GM23338 (cell line): ENCODE measurements around the gene KCNMB2. TPM values are rescaled to one million over a fixed set of nuclear protein-coding genes. Genes with fewer than 3 reads are reported as not detected.

Experiments used
- ATAC-seq: fragments of 200-7000 bp; cut with Tn5 transposase; 3 replicates; pipeline ENCODE4 v1.9.1; 2020
- DNase-seq: peaks from one replicate; pipeline ENCODE4 v3.0.0-alpha.2; 2015; ENCODE audit warnings: low spot score
- H2AFZ ChIP-seq: fragments of 200-600 bp; sonication (generic); 2 replicates; pipeline ENCODE4 v1.8.0; 2016; ENCODE audit warnings: antibody characterized with exemption, mild to moderate bottlenecking, moderate library complexity
- H3F3A ChIP-seq: fragments of 200-600 bp; sonication (generic); replicated peaks from 2 replicates; pipeline ENCODE4 v1.8.0; 2017; ENCODE audit warnings: antibody characterized with exemption, mixed run types, low read depth
- H3K27ac ChIP-seq: fragments of 200-600 bp; sonication (generic); 2 replicates; pipeline ENCODE4 v1.6.1; 2016; ENCODE audit warnings: low read depth
- H3K27me3 ChIP-seq: fragments of 200-600 bp; sonication (generic); 2 replicates; pipeline ENCODE4 v1.8.0; 2016; ENCODE audit warnings: mild to moderate bottlenecking, mixed run types, moderate library complexity; ENCODE audit not compliant: insufficient read depth
- H3K36me3 ChIP-seq: fragments of 200-600 bp; sonication (generic); 2 replicates; pipeline ENCODE4 v1.8.0; 2016; ENCODE audit warnings: mild to moderate bottlenecking; ENCODE audit not compliant: insufficient read depth
- H3K4me1 ChIP-seq: fragments of 200-600 bp; sonication (generic); 2 replicates; pipeline ENCODE4 v1.8.0; 2016; ENCODE audit warnings: mild to moderate bottlenecking, moderate library complexity; ENCODE audit not compliant: insufficient read depth
- H3K4me2 ChIP-seq: fragments of 200-600 bp; sonication (generic); 2 replicates; pipeline ENCODE4 v1.7.1; 2017; ENCODE audit warnings: mixed run types
- H3K4me3 ChIP-seq: fragments of 200-600 bp; sonication (generic); 2 replicates; pipeline ENCODE4 v1.6.1; 2016; ENCODE audit warnings: mixed run types
- H3K79me2 ChIP-seq: fragments of 200-600 bp; sonication (generic); replicated peaks from 2 replicates; pipeline ENCODE4 v1.8.0; 2017; ENCODE audit warnings: mild to moderate bottlenecking; ENCODE audit not compliant: insufficient read depth
- H3K9me2 ChIP-seq: fragments of 200-600 bp; sonication (generic); 2 replicates; pipeline ENCODE4 v1.8.0; 2017; ENCODE audit not compliant: insufficient read depth
- H4K20me1 ChIP-seq: fragments of 200-600 bp; sonication (generic); replicated peaks from 2 replicates; pipeline ENCODE4 v1.8.0; 2017; ENCODE audit warnings: mild to moderate bottlenecking; ENCODE audit not compliant: insufficient read depth
- H3K27ac Mint-ChIP-seq: 2 replicates; pipeline ENCODE4 v1.8.0; 2020; ENCODE audit warnings: inconsistent platforms, mild to moderate bottlenecking, moderate library complexity, mixed read lengths
- H3K27me3 Mint-ChIP-seq: 3 replicates; pipeline ENCODE4 v1.8.0; 2022; ENCODE audit warnings: low read depth, mild to moderate bottlenecking, moderate library complexity, mixed read lengths, inconsistent platforms; ENCODE audit not compliant: insufficient read depth, poor library complexity
- H3K36me3 Mint-ChIP-seq: 3 replicates; pipeline ENCODE4 v1.8.0; 2021; ENCODE audit warnings: low read depth, mild to moderate bottlenecking, inconsistent platforms, moderate library complexity, mixed read lengths
- H3K4me1 Mint-ChIP-seq: 3 replicates; pipeline ENCODE4 v1.8.0; 2020; ENCODE audit warnings: mild to moderate bottlenecking, inconsistent platforms, mixed read lengths
- H3K4me3 Mint-ChIP-seq: 3 replicates; pipeline ENCODE4 v1.8.0; 2021; ENCODE audit warnings: moderate library complexity, mild to moderate bottlenecking, inconsistent platforms, mixed read lengths
- H3K9me3 Mint-ChIP-seq: 3 replicates; pipeline ENCODE4 v1.8.0; 2020; ENCODE audit warnings: moderate library complexity, mild to moderate bottlenecking, inconsistent platforms, mixed read lengths
- CREB1 ChIP-seq: fragments of 250-450 bp; sonication (Bioruptor Pico); IDR thresholded peaks from 2 replicates; pipeline ENCODE4 v1.5.0; 2020; ENCODE audit warnings: low read depth, mild to moderate bottlenecking, moderate library complexity
- CTCF ChIP-seq, 2 experiments: fragments of 200-600 bp in 1 of 2; sonication (generic) in 1 of 2; conservative IDR thresholded peaks; 2 replicates each; pipeline versions ENCODE4 v1.5.1 to v1.6.1; 2016 to 2017; ENCODE audit warnings: antibody characterized with exemption in 2 of 2, low read depth in 2 of 2, mild to moderate bottlenecking in 2 of 2, moderate library complexity in 1 of 2
- ETS1 ChIP-seq: IDR thresholded peaks from 2 replicates; pipeline ENCODE4 v1.6.1; 2016; ENCODE audit warnings: antibody characterized with exemption
- EZH2phosphoT487 ChIP-seq: fragments of 200-600 bp; sonication (generic); IDR thresholded peaks from one replicate; pipeline ENCODE4 v1.8.1; 2018; ENCODE audit warnings: antibody characterized with exemption; ENCODE audit not compliant: unreplicated experiment
- JUNB ChIP-seq: IDR thresholded peaks from one replicate; pipeline ENCODE4 v1.6.1; 2016; ENCODE audit warnings: antibody characterized with exemption; ENCODE audit not compliant: unreplicated experiment
- NANOG ChIP-seq: IDR thresholded peaks from 2 replicates; pipeline ENCODE4 v1.6.1; 2016; ENCODE audit warnings: antibody characterized with exemption, borderline replicate concordance
- POLR2AphosphoS5 ChIP-seq: IDR thresholded peaks from 2 replicates; pipeline ENCODE4 v1.6.1; 2016; ENCODE audit warnings: antibody characterized with exemption, low read depth
- REST ChIP-seq: IDR thresholded peaks from one replicate; pipeline ENCODE4 v1.6.1; 2018; ENCODE audit warnings: antibody characterized with exemption; ENCODE audit not compliant: unreplicated experiment
- ZNF114 ChIP-seq: fragments of 250-450 bp; sonication (Bioruptor Pico); IDR thresholded peaks from 2 replicates; pipeline ENCODE4 v1.5.0; 2020; ENCODE audit warnings: mild to moderate bottlenecking, moderate library complexity
- ZNF462 ChIP-seq: fragments of 250-450 bp; sonication (Bioruptor Pico); IDR thresholded peaks from 2 replicates; pipeline ENCODE4 v1.5.0; 2020; ENCODE audit warnings: mild to moderate bottlenecking, moderate library complexity
- polyA plus RNA-seq: library from polyadenylated mRNA; unstranded; fragments of >200 nt; fragmentation: Nextera tagmentation; extraction: Ambion mirVana; gene quantifications from 2 replicates; pipeline ENCODE4 v1.2.1, GENCODE V29; 2016
- total RNA-seq: library from RNA; depleted of rRNA; stranded (reverse); fragments of >200 nt; shearing (Covaris generic); gene quantifications from 2 replicates; pipeline ENCODE4 v1.2.3, GENCODE V29; 2014

KCNMB2 gene
- total and polyA plus RNA-seq, 2 experiments from 2014 or later: 0.53 TPM; not detected in 1

- ATAC-seq (no peak), DNase-seq (no peak)
- no peak overlapping the region for H2AFZ ChIP-seq
- no peaks in the 10 kb centered on the region for H3K79me2 ChIP-seq
- TF ChIP-seq REST: no peak
- no peak for TF ChIP-seq ZNF114
- no peak for TF ChIP-seq JUNB
- no peak for TF ChIP-seq CTCF (conservative IDR thresholded peaks at IDR 0.05; ENCODE audit: low read depth in 2 of 2)
- TF ChIP-seq ZNF462 (CRISPR knock-in tag): no peak
- no peak for TF ChIP-seq NANOG
- no peak for TF ChIP-seq ETS1
- no peak for TF ChIP-seq POLR2AphosphoS5
- no peak for TF ChIP-seq CREB1 (CRISPR knock-in tag)
- TF ChIP-seq EZH2phosphoT487: no peak
- H3K4me1 ChIP-seq: no peaks in the 10 kb centered on the region
- no peak overlapping the region for H3K27ac ChIP-seq
- no peak overlapping the region for H3K4me2 ChIP-seq
- H3K4me1 Mint-ChIP-seq: no peaks in the 10 kb centered on the region
- H3K36me3 Mint-ChIP-seq: no peaks in the 10 kb centered on the region
- H3K4me3 ChIP-seq: no peak overlapping the region
- H3K27me3 Mint-ChIP-seq: no peaks in the 10 kb centered on the region
- H3K27me3 ChIP-seq: no peaks in the 10 kb centered on the region
- no peak overlapping the region for H3K27ac Mint-ChIP-seq
- H3K4me3 Mint-ChIP-seq: no peak overlapping the region
- H3F3A ChIP-seq: no peaks in the 10 kb centered on the region
- no peaks in the 10 kb centered on the region for H3K36me3 ChIP-seq
- no peaks in the 10 kb centered on the region for H3K9me3 Mint-ChIP-seq
- H4K20me1 ChIP-seq: no peaks in the 10 kb centered on the region
- no peaks in the 10 kb centered on the region for H3K9me2 ChIP-seq
These were observed 249.7 kb downstream of the KCNMB2 start for GRCh38 chr3:178785961-178786360.
